Keratinocyte (primary cell): ENCODE data around the gene ZC3H13. TPM values are rescaled to one million over a fixed set of nuclear protein-coding genes. Genes with fewer than 3 reads are reported as not detected.

Experiments used
- DNase-seq: peaks from one replicate; pipeline ENCODE4 v3.0.0-alpha.2; 2011; ENCODE audit warnings: low read depth, missing footprints, low spot score
- FAIRE-seq: peaks from 2 replicates; lab custom pipeline; 2011; peaks lifted over from hg19 to GRCh38; lab: Jason Lieb, UNC
- H2AFZ ChIP-seq: 2 replicates; pipeline ENCODE4 v1.6.0; 2012; ENCODE audit warnings: low read length, control low read depth, inconsistent platforms; ENCODE audit not compliant: control insufficient read depth
- H3K27ac ChIP-seq: 2 replicates; pipeline ENCODE4 v1.5.1; 2011; ENCODE audit warnings: low read length; ENCODE audit not compliant: control insufficient read depth, insufficient read depth
- H3K27me3 ChIP-seq: 3 replicates; pipeline ENCODE4 v1.6.0; 2011; ENCODE audit warnings: low read length; ENCODE audit not compliant: control insufficient read depth, insufficient read depth; ENCODE audit errors: extremely low read depth
- H3K36me3 ChIP-seq, 2 experiments: 2 replicates in 1 of 2; 3 replicates in 1 of 2; pipeline ENCODE4 v1.5.1; 2011; ENCODE audit warnings: low read length in 2 of 2, mild to moderate bottlenecking in 1 of 2; ENCODE audit not compliant: control insufficient read depth in 2 of 2, insufficient read depth in 2 of 2; ENCODE audit errors: extremely low read depth in 1 of 2
- H3K4me1 ChIP-seq: 3 replicates; pipeline ENCODE4 v1.5.1; 2011; ENCODE audit warnings: low read length; ENCODE audit not compliant: control insufficient read depth, insufficient read depth; ENCODE audit errors: extremely low read depth
- H3K4me2 ChIP-seq: 3 replicates; pipeline ENCODE4 v1.6.0; 2011; ENCODE audit warnings: low read depth, low read length; ENCODE audit not compliant: control insufficient read depth, insufficient read depth; ENCODE audit errors: extremely low read depth
- H3K4me3 ChIP-seq, 3 experiments: fragments of 200-600 bp in 1 of 3; sonication (generic) in 1 of 3; 2 replicates in 2 of 3; 3 replicates in 1 of 3; pipeline ENCODE4 v1.5.1; 2011 to 2016; ENCODE audit warnings: low read length in 3 of 3, mild to moderate bottlenecking in 3 of 3, control low read depth in 2 of 3, inconsistent platforms in 1 of 3, low read depth in 1 of 3, mixed read lengths in 1 of 3, mixed run types in 1 of 3, moderate library complexity in 1 of 3; ENCODE audit not compliant: control insufficient read depth in 2 of 3, insufficient read depth in 2 of 3; ENCODE audit errors: extremely low read depth in 1 of 3
- H3K79me2 ChIP-seq: 2 replicates; pipeline ENCODE4 v1.6.0; 2012; ENCODE audit warnings: low read length; ENCODE audit not compliant: control insufficient read depth, insufficient read depth
- H3K9ac ChIP-seq: 3 replicates; pipeline ENCODE4 v1.6.0; 2011; ENCODE audit warnings: low read length; ENCODE audit not compliant: control insufficient read depth, insufficient read depth; ENCODE audit errors: extremely low read depth
- H3K9me1 ChIP-seq: 3 replicates; pipeline ENCODE4 v1.6.0; 2011; ENCODE audit warnings: low read length; ENCODE audit not compliant: control insufficient read depth, insufficient read depth; ENCODE audit errors: extremely low read depth
- H3K9me3 ChIP-seq: 2 replicates; pipeline ENCODE4 v1.5.1; 2012; ENCODE audit warnings: low read depth, low read length; ENCODE audit not compliant: control insufficient read depth
- H4K20me1 ChIP-seq: 3 replicates; pipeline ENCODE4 v1.6.0; 2011; ENCODE audit warnings: low read length; ENCODE audit not compliant: control insufficient read depth, insufficient read depth; ENCODE audit errors: extremely low read depth
- EZH2 ChIP-seq: IDR thresholded peaks from one replicate; pipeline ENCODE4 v1.6.1; 2012; ENCODE audit warnings: inconsistent platforms, mild to moderate bottlenecking, low read length, moderate library complexity
- dilution Hi-C: fragments of 300-500 bp; cut with MboI; formaldehyde crosslinking; loops from one replicate; pipeline ENCODE4 v1.7.0; 2020; ENCODE audit warnings: low sequenced_read_pairs; ENCODE audit not compliant: extremely low pct_ligation_motif_present
- polyA plus RNA-seq, 5 experiments: library from polyadenylated mRNA; depleted of rRNA in 3 of 5; stranded (reverse) in 3 of 5; stranded (forward) in 1 of 5; unstranded in 1 of 5; fragments of >200 nt; gene quantifications; 1 replicate in 1 of 5; 2 replicates in 3 of 5; 3 replicates in 1 of 5; pipeline versions ENCODE4 v1.2.1 to v1.2.3, GENCODE V29; 2011 to 2012; ENCODE audit warnings: missing spikeins in 2 of 5, low read depth in 1 of 5, low replicate concordance in 1 of 5
- TF ChIP-seq, protein P1 (sequence below), 3 experiments: IDR thresholded peaks in 1 of 3; conservative IDR thresholded peaks in 1 of 3; optimal IDR thresholded peaks in 1 of 3; 2 replicates in 2 of 3; 3 replicates in 1 of 3; pipeline versions ENCODE3 to v1.5.1; 2011; ENCODE audit warnings: low read length in 3 of 3, mild to moderate bottlenecking in 3 of 3, moderate library complexity in 2 of 3, control low read depth in 1 of 3, inconsistent platforms in 1 of 3; ENCODE audit not compliant: insufficient read depth in 2 of 3; ENCODE audit errors: extremely low read depth in 1 of 3

ZC3H13 gene
- polyA plus RNA-seq, 1 donor (not counting 4 experiments of a cell fraction or from before 2014, with no cell fraction given) = 10.6 TPM

DNA sequence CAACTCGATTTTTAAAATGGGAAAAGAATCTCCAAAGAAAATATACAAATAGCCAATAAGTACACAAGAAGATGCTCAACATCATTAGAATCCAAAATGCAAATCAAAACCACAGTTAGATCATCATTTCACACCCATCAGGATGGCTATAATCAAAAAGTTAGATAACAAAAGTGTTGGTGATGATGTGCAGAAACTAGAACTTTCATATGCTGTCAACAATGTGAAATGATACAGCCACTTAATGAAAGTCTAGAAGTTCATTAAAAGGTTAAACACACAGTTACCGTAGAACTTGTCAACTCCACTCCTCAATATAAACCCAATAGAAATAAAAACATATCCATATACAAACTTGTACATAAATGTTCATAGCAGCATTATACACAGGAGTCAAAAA is 11.8 kb downstream of the ZC3H13 start:
- dilution Hi-C loops = no loop called here
- H3K4me2 ChIP-seq = no peak overlapping the region
- peaks cover 25% of the 10 kb centered on the region for H3K79me2 ChIP-seq
- no peaks in the 10 kb centered on the region for H3K9me3 ChIP-seq
- H3K4me3 ChIP-seq = no peak overlapping the region
- DNase-seq (no peak), FAIRE-seq (no peak)
- H3K9ac ChIP-seq = no peak overlapping the region
- H4K20me1 ChIP-seq = no peaks in the 10 kb centered on the region
- no peaks in the 10 kb centered on the region for H3K9me1 ChIP-seq
- H3K36me3 ChIP-seq = peaks cover 0 to 3% of the 10 kb centered on the region in 2 experiments
- no peak overlapping the region for H2AFZ ChIP-seq
- no peaks in the 10 kb centered on the region for H3K27me3 ChIP-seq
- TF ChIP-seq, protein P1, sequence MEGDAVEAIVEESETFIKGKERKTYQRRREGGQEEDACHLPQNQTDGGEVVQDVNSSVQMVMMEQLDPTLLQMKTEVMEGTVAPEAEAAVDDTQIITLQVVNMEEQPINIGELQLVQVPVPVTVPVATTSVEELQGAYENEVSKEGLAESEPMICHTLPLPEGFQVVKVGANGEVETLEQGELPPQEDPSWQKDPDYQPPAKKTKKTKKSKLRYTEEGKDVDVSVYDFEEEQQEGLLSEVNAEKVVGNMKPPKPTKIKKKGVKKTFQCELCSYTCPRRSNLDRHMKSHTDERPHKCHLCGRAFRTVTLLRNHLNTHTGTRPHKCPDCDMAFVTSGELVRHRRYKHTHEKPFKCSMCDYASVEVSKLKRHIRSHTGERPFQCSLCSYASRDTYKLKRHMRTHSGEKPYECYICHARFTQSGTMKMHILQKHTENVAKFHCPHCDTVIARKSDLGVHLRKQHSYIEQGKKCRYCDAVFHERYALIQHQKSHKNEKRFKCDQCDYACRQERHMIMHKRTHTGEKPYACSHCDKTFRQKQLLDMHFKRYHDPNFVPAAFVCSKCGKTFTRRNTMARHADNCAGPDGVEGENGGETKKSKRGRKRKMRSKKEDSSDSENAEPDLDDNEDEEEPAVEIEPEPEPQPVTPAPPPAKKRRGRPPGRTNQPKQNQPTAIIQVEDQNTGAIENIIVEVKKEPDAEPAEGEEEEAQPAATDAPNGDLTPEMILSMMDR (optimal IDR thresholded peaks at IDR 0.05 in 1 of 3, IDR thresholded peaks at IDR 0.05 in 1 of 3, conservative IDR thresholded peaks at IDR 0.05 in 1 of 3; ENCODE audit: extremely low read depth in 1 of 3, insufficient read depth in 2 of 3, low read length in 3 of 3) = no peak
- no peak for TF ChIP-seq EZH2
- no peak overlapping the region for H3K27ac ChIP-seq
- no peaks in the 10 kb centered on the region for H3K4me1 ChIP-seq

DNA sequence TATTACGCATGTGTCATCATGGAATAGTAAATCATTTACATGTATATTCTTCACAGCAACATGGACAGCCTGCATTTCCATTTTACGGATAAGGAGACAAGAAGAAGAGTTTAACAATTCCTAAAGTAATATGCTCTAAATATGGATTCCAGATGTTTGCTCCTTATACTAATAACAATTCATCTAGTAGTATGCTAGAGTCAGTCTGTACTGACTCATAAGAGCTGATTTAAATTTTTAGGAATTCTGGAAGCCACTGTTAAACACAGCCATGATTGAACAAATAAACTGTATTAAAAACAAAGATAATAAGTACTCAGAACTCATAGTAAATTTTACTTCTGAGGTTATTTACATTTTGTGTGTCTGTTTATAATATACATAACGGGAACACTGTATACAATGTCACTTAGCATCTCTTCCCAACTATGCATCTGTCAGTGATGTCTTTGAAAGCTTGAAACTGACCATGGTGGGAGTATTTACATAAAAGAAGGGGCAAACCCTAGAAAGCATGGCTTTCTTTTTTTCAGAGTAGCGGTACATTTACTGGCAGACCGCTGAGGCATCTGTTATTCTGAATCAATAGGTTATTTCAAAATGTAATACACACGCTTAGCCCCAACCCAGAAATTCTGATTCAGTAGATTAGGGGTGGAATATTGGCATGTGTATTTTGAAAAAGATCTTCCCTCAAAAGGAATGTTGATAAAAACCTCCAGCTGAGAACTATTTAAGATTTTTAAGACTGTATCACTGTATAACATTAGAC is 12.9 kb downstream of the ZC3H13 start:
- FAIRE-seq = no peak
- Histone ChIP-seq H3K9me3 (no peaks in the 10 kb centered on the region), H3K4me3 (no peak overlapping the region), H3K4me1 (no peaks in the 10 kb centered on the region), H3K9me1 (no peaks in the 10 kb centered on the region), H4K20me1 (no peaks in the 10 kb centered on the region), H2AFZ (no peak overlapping the region), H3K36me3 (peaks cover 0 to 3% of the 10 kb centered on the region in 2 experiments), H3K9ac (no peak overlapping the region), H3K4me2 (no peak overlapping the region), H3K79me2 (peaks cover 15% of the 10 kb centered on the region), H3K27ac (no peak overlapping the region), H3K27me3 (no peaks in the 10 kb centered on the region)
- DNase-seq = no peak
- dilution Hi-C loops = no loop called here
- no peak for TF ChIP-seq EZH2
- TF ChIP-seq, protein P1 (optimal IDR thresholded peaks at IDR 0.05 in 1 of 3, IDR thresholded peaks at IDR 0.05 in 1 of 3, conservative IDR thresholded peaks at IDR 0.05 in 1 of 3; ENCODE audit: extremely low read depth in 1 of 3, insufficient read depth in 2 of 3, low read length in 3 of 3) = no peak
